ENCODE measurements around the gene DMBX1. TPM values are rescaled to one million over a fixed set of nuclear protein-coding genes. Genes with fewer than 3 reads are reported as not detected.

DMBX1 gene
- total and polyA plus RNA-seq, 4 donors, result not detected

DNA sequence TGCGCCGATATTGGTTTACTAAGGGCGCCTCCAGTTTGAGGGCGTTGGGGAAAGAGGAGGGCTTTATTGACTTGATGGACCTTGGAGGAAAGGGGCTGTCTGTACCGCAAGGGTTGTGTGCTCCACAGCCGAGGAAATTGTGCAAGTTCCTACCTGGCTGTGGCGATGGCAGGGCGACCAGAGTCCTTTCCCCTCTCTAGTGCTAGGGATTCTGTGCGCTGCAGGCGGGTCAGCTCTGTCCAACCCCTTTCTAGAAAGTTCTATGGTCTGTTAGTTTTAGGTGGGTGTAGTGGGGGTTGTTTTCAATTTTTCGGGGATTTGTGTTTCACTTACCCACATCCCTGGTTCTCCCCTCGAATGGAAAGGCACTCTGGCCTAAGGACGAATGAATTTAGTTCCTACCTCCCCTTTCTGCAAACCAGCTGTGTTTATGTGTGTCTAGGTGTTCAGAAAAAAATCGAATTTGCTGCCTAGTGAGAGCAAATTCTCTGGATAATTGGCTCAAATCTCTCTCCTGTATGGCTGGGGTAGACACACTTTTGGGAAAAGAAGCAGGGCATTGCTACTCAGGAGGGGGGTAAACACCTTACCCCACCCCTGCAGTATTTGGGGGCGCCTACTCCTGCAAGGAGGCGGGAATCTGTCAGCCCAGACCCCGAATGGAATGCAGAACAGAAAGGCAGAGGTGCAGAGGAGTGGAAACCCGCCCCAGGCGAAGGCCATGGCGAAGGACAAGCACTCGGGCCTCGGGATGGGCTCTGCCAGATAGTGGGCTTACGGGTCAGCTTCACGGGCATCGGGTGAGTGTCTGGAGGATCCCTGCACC is 2.0 kb downstream of the DMBX1 start:
- Histone ChIP-seq H3K4me1 (ENCODE audit: control insufficient read depth in 4 of 4, insufficient read depth in 4 of 4, low read length in 3 of 4) (peaks cover 4 to 22% (median 9%) of the 10 kb centered on the region in 4 donors), H3K4me3 (ENCODE audit: low read depth in 1 of 3, low read length in 3 of 3) (no peak overlapping the region), H3K9ac (ENCODE audit: low read depth in 1 of 2, low read length in 2 of 2) (no peak overlapping the region), H3K9me3 (ENCODE audit: control insufficient read depth in 4 of 4, low read length in 3 of 4) (no peaks in the 10 kb centered on the region), H3K36me3 (ENCODE audit: control insufficient read depth in 4 of 4, insufficient read depth in 3 of 4, low read depth in 1 of 4, low read length in 3 of 4) (no peaks in the 10 kb centered on the region), H3K27me3 (ENCODE audit: control insufficient read depth in 4 of 4, insufficient read depth in 4 of 4, low read length in 3 of 4) (peaks cover 12 to 33% (median 20%) of the 10 kb centered on the region in 4 donors), H3K27ac (ENCODE audit: low read depth in 1 of 2, low read length in 2 of 2) (no peak overlapping the region)
- TF ChIP-seq YY1 (IDR thresholded peaks at IDR 0.05) (no peak), EGR1 (IDR thresholded peaks at IDR 0.05; ENCODE audit: low read depth in 2 of 2) (no peak), HNF4A (conservative IDR thresholded peaks at IDR 0.05) (no peak), GABPA (IDR thresholded peaks at IDR 0.05 in 1 of 2, conservative IDR thresholded peaks at IDR 0.05 in 1 of 2) (no peak), RAD21 (IDR thresholded peaks at IDR 0.05) (no peak), HNF4G (IDR thresholded peaks at IDR 0.05) (no peak), FOXA2 (IDR thresholded peaks at IDR 0.05) (no peak), RXRA (IDR thresholded peaks at IDR 0.05) (no peak), SP1 (IDR thresholded peaks at IDR 0.05) (no peak), NR2F2 (IDR thresholded peaks at IDR 0.05) (no peak), TAF1 (conservative IDR thresholded peaks at IDR 0.05) (no peak)
- TF ChIP-seq, protein P1, sequence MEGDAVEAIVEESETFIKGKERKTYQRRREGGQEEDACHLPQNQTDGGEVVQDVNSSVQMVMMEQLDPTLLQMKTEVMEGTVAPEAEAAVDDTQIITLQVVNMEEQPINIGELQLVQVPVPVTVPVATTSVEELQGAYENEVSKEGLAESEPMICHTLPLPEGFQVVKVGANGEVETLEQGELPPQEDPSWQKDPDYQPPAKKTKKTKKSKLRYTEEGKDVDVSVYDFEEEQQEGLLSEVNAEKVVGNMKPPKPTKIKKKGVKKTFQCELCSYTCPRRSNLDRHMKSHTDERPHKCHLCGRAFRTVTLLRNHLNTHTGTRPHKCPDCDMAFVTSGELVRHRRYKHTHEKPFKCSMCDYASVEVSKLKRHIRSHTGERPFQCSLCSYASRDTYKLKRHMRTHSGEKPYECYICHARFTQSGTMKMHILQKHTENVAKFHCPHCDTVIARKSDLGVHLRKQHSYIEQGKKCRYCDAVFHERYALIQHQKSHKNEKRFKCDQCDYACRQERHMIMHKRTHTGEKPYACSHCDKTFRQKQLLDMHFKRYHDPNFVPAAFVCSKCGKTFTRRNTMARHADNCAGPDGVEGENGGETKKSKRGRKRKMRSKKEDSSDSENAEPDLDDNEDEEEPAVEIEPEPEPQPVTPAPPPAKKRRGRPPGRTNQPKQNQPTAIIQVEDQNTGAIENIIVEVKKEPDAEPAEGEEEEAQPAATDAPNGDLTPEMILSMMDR (IDR thresholded peaks at IDR 0.05; ENCODE audit: low read depth, low read length, missing input control), result no peak
- TF ChIP-seq, protein P2, sequence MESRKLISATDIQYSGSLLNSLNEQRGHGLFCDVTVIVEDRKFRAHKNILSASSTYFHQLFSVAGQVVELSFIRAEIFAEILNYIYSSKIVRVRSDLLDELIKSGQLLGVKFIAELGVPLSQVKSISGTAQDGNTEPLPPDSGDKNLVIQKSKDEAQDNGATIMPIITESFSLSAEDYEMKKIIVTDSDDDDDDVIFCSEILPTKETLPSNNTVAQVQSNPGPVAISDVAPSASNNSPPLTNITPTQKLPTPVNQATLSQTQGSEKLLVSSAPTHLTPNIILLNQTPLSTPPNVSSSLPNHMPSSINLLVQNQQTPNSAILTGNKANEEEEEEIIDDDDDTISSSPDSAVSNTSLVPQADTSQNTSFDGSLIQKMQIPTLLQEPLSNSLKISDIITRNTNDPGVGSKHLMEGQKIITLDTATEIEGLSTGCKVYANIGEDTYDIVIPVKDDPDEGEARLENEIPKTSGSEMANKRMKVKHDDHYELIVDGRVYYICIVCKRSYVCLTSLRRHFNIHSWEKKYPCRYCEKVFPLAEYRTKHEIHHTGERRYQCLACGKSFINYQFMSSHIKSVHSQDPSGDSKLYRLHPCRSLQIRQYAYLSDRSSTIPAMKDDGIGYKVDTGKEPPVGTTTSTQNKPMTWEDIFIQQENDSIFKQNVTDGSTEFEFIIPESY (IDR thresholded peaks at IDR 0.05), result no peak
- TF ChIP-seq, protein P3, sequence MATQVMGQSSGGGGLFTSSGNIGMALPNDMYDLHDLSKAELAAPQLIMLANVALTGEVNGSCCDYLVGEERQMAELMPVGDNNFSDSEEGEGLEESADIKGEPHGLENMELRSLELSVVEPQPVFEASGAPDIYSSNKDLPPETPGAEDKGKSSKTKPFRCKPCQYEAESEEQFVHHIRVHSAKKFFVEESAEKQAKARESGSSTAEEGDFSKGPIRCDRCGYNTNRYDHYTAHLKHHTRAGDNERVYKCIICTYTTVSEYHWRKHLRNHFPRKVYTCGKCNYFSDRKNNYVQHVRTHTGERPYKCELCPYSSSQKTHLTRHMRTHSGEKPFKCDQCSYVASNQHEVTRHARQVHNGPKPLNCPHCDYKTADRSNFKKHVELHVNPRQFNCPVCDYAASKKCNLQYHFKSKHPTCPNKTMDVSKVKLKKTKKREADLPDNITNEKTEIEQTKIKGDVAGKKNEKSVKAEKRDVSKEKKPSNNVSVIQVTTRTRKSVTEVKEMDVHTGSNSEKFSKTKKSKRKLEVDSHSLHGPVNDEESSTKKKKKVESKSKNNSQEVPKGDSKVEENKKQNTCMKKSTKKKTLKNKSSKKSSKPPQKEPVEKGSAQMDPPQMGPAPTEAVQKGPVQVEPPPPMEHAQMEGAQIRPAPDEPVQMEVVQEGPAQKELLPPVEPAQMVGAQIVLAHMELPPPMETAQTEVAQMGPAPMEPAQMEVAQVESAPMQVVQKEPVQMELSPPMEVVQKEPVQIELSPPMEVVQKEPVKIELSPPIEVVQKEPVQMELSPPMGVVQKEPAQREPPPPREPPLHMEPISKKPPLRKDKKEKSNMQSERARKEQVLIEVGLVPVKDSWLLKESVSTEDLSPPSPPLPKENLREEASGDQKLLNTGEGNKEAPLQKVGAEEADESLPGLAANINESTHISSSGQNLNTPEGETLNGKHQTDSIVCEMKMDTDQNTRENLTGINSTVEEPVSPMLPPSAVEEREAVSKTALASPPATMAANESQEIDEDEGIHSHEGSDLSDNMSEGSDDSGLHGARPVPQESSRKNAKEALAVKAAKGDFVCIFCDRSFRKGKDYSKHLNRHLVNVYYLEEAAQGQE (IDR thresholded peaks at IDR 0.05), result no peak
- WGBS, result 14% methylated on average over 25 of the region's 25 CpGs
- no peak for DNase-seq (ENCODE audit: low spot score)

DNA sequence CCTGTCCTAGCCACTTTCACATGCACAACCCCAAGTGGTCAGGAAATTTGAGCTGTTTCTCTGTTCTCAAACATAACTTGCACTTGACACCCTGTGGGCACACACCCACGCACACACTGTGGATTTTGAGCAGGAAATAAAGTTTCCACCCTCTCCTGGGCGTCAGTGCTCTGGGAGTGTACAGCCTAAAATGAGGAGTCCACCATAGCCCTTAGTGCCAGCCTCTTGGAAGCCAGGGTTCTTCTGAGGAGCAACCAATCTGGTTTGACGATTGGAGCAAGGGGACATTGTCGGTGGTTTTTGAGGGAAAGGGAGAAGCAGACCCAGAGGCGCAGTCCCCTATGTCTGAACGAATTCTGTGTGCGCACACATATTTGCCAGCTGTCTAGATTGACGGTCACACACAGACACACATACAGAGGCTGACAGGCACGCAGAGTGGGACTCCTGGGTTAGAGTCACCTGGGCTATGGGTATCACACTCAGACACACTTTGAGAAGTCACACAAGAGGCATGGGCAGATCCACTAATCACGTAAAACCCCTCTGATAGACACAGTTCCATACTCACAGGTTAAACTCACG is 2.7 kb downstream of the DMBX1 start:
- no peak overlapping the region for H3K4me3 ChIP-seq (ENCODE audit: low read depth in 1 of 3, low read length in 3 of 3)
- 19% methylated on average over 11 of the region's 11 CpGs for WGBS
- no peaks in the 10 kb centered on the region for H3K36me3 ChIP-seq (ENCODE audit: control insufficient read depth in 4 of 4, insufficient read depth in 3 of 4, low read depth in 1 of 4, low read length in 3 of 4)
- H3K27ac ChIP-seq (ENCODE audit: low read depth in 1 of 2, low read length in 2 of 2), result no peak overlapping the region
- peaks cover 12 to 27% (median 18%) of the 10 kb centered on the region in 4 donors for H3K27me3 ChIP-seq (ENCODE audit: control insufficient read depth in 4 of 4, insufficient read depth in 4 of 4, low read length in 3 of 4)
- H3K9ac ChIP-seq (ENCODE audit: low read depth in 1 of 2, low read length in 2 of 2), result no peak overlapping the region
- peaks cover 4 to 22% (median 9%) of the 10 kb centered on the region in 4 donors for H3K4me1 ChIP-seq (ENCODE audit: control insufficient read depth in 4 of 4, insufficient read depth in 4 of 4, low read length in 3 of 4)
- no peaks in the 10 kb centered on the region for H3K9me3 ChIP-seq (ENCODE audit: control insufficient read depth in 4 of 4, low read length in 3 of 4)
- DNase-seq (ENCODE audit: low spot score), result no peak
- TF ChIP-seq JUND (IDR thresholded peaks at IDR 0.05), result no peak
- TF ChIP-seq, protein P3 (IDR thresholded peaks at IDR 0.05), result no peak
- no peak for TF ChIP-seq RXRA (IDR thresholded peaks at IDR 0.05)
- no peak for TF ChIP-seq GABPA (IDR thresholded peaks at IDR 0.05 in 1 of 2, conservative IDR thresholded peaks at IDR 0.05 in 1 of 2)
- no peak for TF ChIP-seq HNF4A (conservative IDR thresholded peaks at IDR 0.05)
- TF ChIP-seq, protein P1 (IDR thresholded peaks at IDR 0.05; ENCODE audit: low read depth, low read length, missing input control), result no peak
- no peak for TF ChIP-seq SP1 (IDR thresholded peaks at IDR 0.05)
- TF ChIP-seq YY1 (IDR thresholded peaks at IDR 0.05), result no peak
- TF ChIP-seq TAF1 (conservative IDR thresholded peaks at IDR 0.05), result no peak
- TF ChIP-seq HNF4G (IDR thresholded peaks at IDR 0.05), result no peak
- TF ChIP-seq FOXA1 (IDR thresholded peaks at IDR 0.05), result no peak
